Panc1 (cell line): ENCODE data around the gene MCF2L. TPM values are rescaled to one million over a fixed set of nuclear protein-coding genes. Genes with fewer than 3 reads are reported as not detected.

ENCODE experiments used
- ATAC-seq: fragments of 200-7000 bp; cut with Tn5 transposase; 2 replicates; pipeline ENCODE4 v1.9.1; 2020; ENCODE audit warnings: mild to moderate bottlenecking, moderate library complexity
- BruUV-seq: library from RNA; stranded (reverse); fragments of 400-500 nt; replicated peaks from 2 replicates; lab custom pipeline; 2021; lab: Mats Ljungman, UMichigan
- CTCF ChIA-PET: fragments of 300-600 bp; sonication (Branson Sonifier 250); formaldehyde crosslinking; loops from one replicate; lab custom pipeline; 2022; ENCODE audit warnings: antibody characterized with exemption; lab: Charles Lee
- POLR2A ChIA-PET: fragments of 300-600 bp; sonication (Branson Sonifier 250); formaldehyde crosslinking; loops from one replicate; lab custom pipeline; 2022; ENCODE audit warnings: antibody characterized with exemption; lab: Charles Lee
- DNase-seq: peaks from one replicate; pipeline ENCODE4 v3.0.0-alpha.2; 2010; ENCODE audit warnings: low read depth, low spot score
- H3K27ac ChIP-seq: 2 replicates; pipeline ENCODE4 v1.5.1; 2011; ENCODE audit warnings: mild to moderate bottlenecking, low read length, inconsistent platforms
- H3K27me3 ChIP-seq: fragments of 200-500 bp; sonication (Bioruptor generic); 2 replicates; pipeline ENCODE4 v1.6.0; 2014; ENCODE audit warnings: low read length, inconsistent platforms; ENCODE audit not compliant: control insufficient read depth, insufficient read depth
- H3K36me3 ChIP-seq: fragments of 200-500 bp; sonication (Bioruptor generic); 2 replicates; pipeline ENCODE4 v1.5.1; 2014; ENCODE audit warnings: inconsistent platforms, mild to moderate bottlenecking, low read length, moderate library complexity; ENCODE audit not compliant: control insufficient read depth, insufficient read depth
- H3K4me1 ChIP-seq: 2 replicates; pipeline ENCODE4 v1.5.1; 2011; ENCODE audit warnings: inconsistent platforms, mild to moderate bottlenecking, low read length, moderate library complexity; ENCODE audit not compliant: control insufficient read depth, insufficient read depth
- H3K4me3 ChIP-seq, 2 experiments: 2 replicates each; pipeline ENCODE4 v1.5.1; 2011 to 2012; ENCODE audit warnings: low read depth in 2 of 2, low read length in 2 of 2, mild to moderate bottlenecking in 2 of 2, inconsistent platforms in 1 of 2, moderate library complexity in 1 of 2
- H3K9me3 ChIP-seq: fragments of 200-500 bp; sonication (Bioruptor generic); 2 replicates; pipeline ENCODE4 v1.5.1; 2014; ENCODE audit warnings: low read depth, mild to moderate bottlenecking, inconsistent platforms, low read length, moderate library complexity; ENCODE audit not compliant: control insufficient read depth, insufficient read depth
- CTCF ChIP-seq: fragments of 450-650 bp; IDR thresholded peaks from 2 replicates; pipeline ENCODE4 v1.5.1; 2017; ENCODE audit warnings: mild to moderate bottlenecking
- POLR2AphosphoS5 ChIP-seq: IDR thresholded peaks from 2 replicates; pipeline ENCODE4 v1.6.1; 2012; ENCODE audit warnings: mild to moderate bottlenecking, low read depth, low read length, moderate library complexity
- REST ChIP-seq, 2 experiments: IDR thresholded peaks; 2 replicates each; pipeline ENCODE4 v1.6.1; 2011 to 2012; ENCODE audit warnings: low read depth in 2 of 2, control low read depth in 1 of 2, low read length in 1 of 2, mild to moderate bottlenecking in 1 of 2, moderate library complexity in 1 of 2; ENCODE audit not compliant: insufficient read depth in 1 of 2
- SIN3A ChIP-seq: IDR thresholded peaks from 2 replicates; pipeline ENCODE4 v1.6.1; 2012; ENCODE audit warnings: low read depth, mild to moderate bottlenecking, low read length, moderate library complexity, borderline replicate concordance; ENCODE audit not compliant: insufficient read depth
- TCF7L2 ChIP-seq: IDR thresholded peaks from 2 replicates; pipeline ENCODE4 v1.6.1; 2011; ENCODE audit warnings: mild to moderate bottlenecking, low read depth, low read length, inconsistent platforms
- in situ Hi-C: cut with HindIII; loops from 2 replicates; pipeline ENCODE4 v1.10.0; 2016; ENCODE audit warnings: low sequenced_read_pairs, low pct_unique_long_range_greater_than_20kb
- intact Hi-C: fragments of 100-400 bp; cut with micrococcal nuclease; formaldehyde crosslinking; loops from one replicate; pipeline ENCODE4 v1.10.0; 2022; ENCODE audit not compliant: unreplicated experiment
- total RNA-seq: library from RNA; stranded (reverse); gene quantifications from one replicate; pipeline ENCODE4 v1.2.1, GENCODE V29; 2021; ENCODE audit not compliant: unreplicated experiment

MCF2L gene
- total RNA-seq, 1 experiment from 2014 or later = 0.57 TPM

- no peak overlapping the region for H3K4me3 ChIP-seq
- TF ChIP-seq SIN3A = no peak
- TF ChIP-seq TCF7L2 = no peak
- no peak for TF ChIP-seq CTCF
- TF ChIP-seq POLR2AphosphoS5 = no peak
- TF ChIP-seq REST (IDR thresholded peaks at IDR 0.05; ENCODE audit: insufficient read depth in 1 of 2, low read depth in 2 of 2, low read length in 1 of 2) = no peak
- no TSS peak for BruUV-seq
- no peak overlapping the region for H3K27ac ChIP-seq
- H3K4me1 ChIP-seq = no peaks in the 10 kb centered on the region
- intact Hi-C loops (no loop called here), in situ Hi-C loops (no loop called here)
- H3K27me3 ChIP-seq = peaks cover 6% of the 10 kb centered on the region; the same call in 1 of the 2 replicates
- ChIA-PET POLR2A (interaction anchor here (0.6 kb wide), 1 partner anchor 36 kb away, joined by 3 read pairs; no protein-coding TSS in a partner anchor), CTCF (no interaction called here)
- no peak for DNase-seq
- H3K36me3 ChIP-seq = no peaks in the 10 kb centered on the region
- H3K9me3 ChIP-seq = no peaks in the 10 kb centered on the region
- no peak for ATAC-seq
These were observed 58.1 kb downstream of the MCF2L start for GRCh38 chr13:113027095-113027494.

- H3K9me3 ChIP-seq = no peaks in the 10 kb centered on the region
- no peaks in the 10 kb centered on the region for H3K4me1 ChIP-seq
- ATAC-seq (no peak), DNase-seq (no peak)
- BruUV-seq = no TSS peak
- POLR2A ChIA-PET = interaction anchor here (0.6 kb wide), 1 partner anchor 36 kb away, joined by 3 read pairs; no protein-coding TSS in a partner anchor
- in situ Hi-C loops = no loop called here
- no peak overlapping the region for H3K4me3 ChIP-seq
- intact Hi-C loops = no loop called here
- H3K36me3 ChIP-seq = no peaks in the 10 kb centered on the region
- CTCF ChIA-PET = no interaction called here
- TF ChIP-seq REST (IDR thresholded peaks at IDR 0.05; ENCODE audit: insufficient read depth in 1 of 2, low read depth in 2 of 2, low read length in 1 of 2) (no peak), POLR2AphosphoS5 (no peak)
- peaks cover 6% of the 10 kb centered on the region; the same call in 1 of the 2 replicates for H3K27me3 ChIP-seq
- no peak overlapping the region for H3K27ac ChIP-seq
These were observed 58.6 kb downstream of the MCF2L start for GRCh38 chr13:113027566-113027965.
